Endothelial cell of umbilical vein (primary cell): ENCODE data around the gene MS4A12. TPM values are rescaled to one million over a fixed set of nuclear protein-coding genes. Genes with fewer than 3 reads are reported as not detected.

Experiments
- BruUV-seq: library from RNA; stranded (reverse); fragments of 400-500 nt; replicated peaks from 2 replicates; lab custom pipeline; 2021; lab: Mats Ljungman, UMichigan
- CTCF ChIA-PET: fragments of 300-600, 350-600 bp; sonication (Branson Sonifier 250); formaldehyde crosslinking; loops from one replicate; lab custom pipeline; 2021; ENCODE audit warnings: antibody characterized with exemption, inconsistent platforms; lab: Charles Lee
- POLR2A ChIA-PET: fragments of 300-600, 350-600 bp; sonication (Branson Sonifier 250); formaldehyde crosslinking; loops from one replicate; lab custom pipeline; 2021; ENCODE audit warnings: antibody characterized with exemption, inconsistent platforms; lab: Charles Lee
- DNase-seq: peaks from one replicate; pipeline ENCODE4 v3.0.0-alpha.2; 2011; ENCODE audit warnings: low read depth, low spot score
- FAIRE-seq: peaks from 2 replicates; lab custom pipeline; 2011; peaks lifted over from hg19 to GRCh38; lab: Jason Lieb, UNC
- H2AFZ ChIP-seq: 2 replicates; pipeline ENCODE4 v1.6.0; 2012; ENCODE audit warnings: low read depth, low read length, control low read depth, inconsistent platforms
- H3K27ac ChIP-seq: 2 replicates; pipeline ENCODE4 v1.5.1; 2011; ENCODE audit warnings: low read depth, mild to moderate bottlenecking, control low read depth, low read length, moderate library complexity; ENCODE audit not compliant: insufficient read depth
- H3K27me3 ChIP-seq, 2 experiments: 2 replicates each; pipeline versions ENCODE4 v1.6.0 to v1.6.1; 2011; ENCODE audit warnings: low read length in 2 of 2, mixed read lengths in 1 of 2; ENCODE audit not compliant: control insufficient read depth in 2 of 2, insufficient read depth in 2 of 2
- H3K36me3 ChIP-seq, 2 experiments: 2 replicates in 1 of 2; 3 replicates in 1 of 2; pipeline ENCODE4 v1.5.1; 2011; ENCODE audit warnings: low read length in 2 of 2, mild to moderate bottlenecking in 1 of 2, moderate library complexity in 1 of 2; ENCODE audit not compliant: control insufficient read depth in 2 of 2, insufficient read depth in 2 of 2; ENCODE audit errors: extremely low read depth in 1 of 2
- H3K4me1 ChIP-seq: 3 replicates; pipeline ENCODE4 v1.5.1; 2011; ENCODE audit warnings: mild to moderate bottlenecking, low read length; ENCODE audit not compliant: control insufficient read depth, insufficient read depth; ENCODE audit errors: extremely low read depth
- H3K4me2 ChIP-seq: 2 replicates; pipeline ENCODE4 v1.6.1; 2011; ENCODE audit warnings: low read length, control low read depth, mixed read lengths; ENCODE audit not compliant: insufficient read depth
- H3K4me3 ChIP-seq, 3 experiments: fragments of 200-600 bp in 1 of 3; sonication (generic), shearing (Covaris generic) in 1 of 3; replicated peaks in 1 of 3; 2 replicates each; pipeline ENCODE4 v1.5.1; 2011 to 2016; ENCODE audit warnings: control low read depth in 3 of 3, low read length in 3 of 3, mild to moderate bottlenecking in 2 of 3, inconsistent platforms in 1 of 3, low read depth in 1 of 3, moderate library complexity in 1 of 3; ENCODE audit not compliant: insufficient read depth in 1 of 3
- H3K79me2 ChIP-seq: 2 replicates; pipeline ENCODE4 v1.6.0; 2012; ENCODE audit warnings: low read length, inconsistent platforms; ENCODE audit not compliant: control insufficient read depth, insufficient read depth
- H3K9ac ChIP-seq: replicated peaks from 2 replicates; pipeline ENCODE3; 2011; ENCODE audit warnings: low read length, control low read depth; ENCODE audit not compliant: insufficient read depth; ENCODE audit errors: extremely low read depth
- H3K9me1 ChIP-seq: replicated peaks from 3 replicates; pipeline ENCODE4 v1.6.0; 2011; ENCODE audit warnings: mild to moderate bottlenecking, low read length; ENCODE audit not compliant: control insufficient read depth, insufficient read depth; ENCODE audit errors: extremely low read depth
- H3K9me3 ChIP-seq: replicated peaks from 2 replicates; pipeline ENCODE4 v1.5.1; 2012; ENCODE audit warnings: low read length, inconsistent platforms; ENCODE audit not compliant: control insufficient read depth, insufficient read depth
- H4K20me1 ChIP-seq: replicated peaks from 2 replicates; pipeline ENCODE3; 2011; ENCODE audit warnings: mild to moderate bottlenecking, low read length; ENCODE audit not compliant: control insufficient read depth, insufficient read depth; ENCODE audit errors: extremely low read depth
- CTCF ChIP-seq, 2 donors: IDR thresholded peaks; 1 replicate in 1 of 2; 2 replicates in 1 of 2; pipeline ENCODE4 v1.5.1; 2011; ENCODE audit warnings: low read length in 2 of 2, mild to moderate bottlenecking in 2 of 2, moderate library complexity in 2 of 2, control low read depth in 1 of 2, inconsistent platforms in 1 of 2, low read depth in 1 of 2; ENCODE audit not compliant: insufficient read depth in 1 of 2; ENCODE audit errors: extremely low read depth in 1 of 2
- EZH2 ChIP-seq: IDR thresholded peaks from 2 replicates; pipeline ENCODE4 v1.6.1; 2012; ENCODE audit warnings: borderline replicate concordance, low read depth, mild to moderate bottlenecking, moderate library complexity, low read length, inconsistent platforms; ENCODE audit not compliant: severe bottlenecking
- FOS ChIP-seq: IDR thresholded peaks from 2 replicates; pipeline ENCODE4 v1.6.1; 2011; ENCODE audit warnings: mild to moderate bottlenecking, low read length, moderate library complexity, borderline replicate concordance; ENCODE audit not compliant: insufficient read depth
- GATA2 ChIP-seq: IDR thresholded peaks from 2 replicates; pipeline ENCODE4 v1.7.0; 2011; ENCODE audit warnings: low read depth, mild to moderate bottlenecking, moderate library complexity, mixed read lengths, low read length; ENCODE audit not compliant: insufficient read length, insufficient read depth
- JUN ChIP-seq: IDR thresholded peaks from 2 replicates; pipeline ENCODE4 v1.6.1; 2011; ENCODE audit warnings: borderline replicate concordance, low read depth; ENCODE audit not compliant: insufficient read length, insufficient read depth
- MAX ChIP-seq: IDR thresholded peaks from 2 replicates; pipeline ENCODE4 v1.6.1; 2011; ENCODE audit not compliant: insufficient read depth, insufficient read length
- MYC ChIP-seq: IDR thresholded peaks from one replicate; pipeline ENCODE4 v1.6.1; 2011; ENCODE audit warnings: mild to moderate bottlenecking, low read depth, low read length
- POLR2A ChIP-seq: IDR thresholded peaks from 2 replicates; pipeline ENCODE4 v1.6.1; 2012; ENCODE audit warnings: low read depth, mild to moderate bottlenecking, control low read depth, low read length
- POLR2AphosphoS5 ChIP-seq: IDR thresholded peaks from 2 replicates; pipeline ENCODE4 v1.6.1; 2012; ENCODE audit warnings: low read depth, mild to moderate bottlenecking, control low read depth, low read length, moderate library complexity; ENCODE audit not compliant: insufficient read depth
- dilution Hi-C: fragments of 300-500 bp; cut with MboI; formaldehyde crosslinking; loops from one replicate; pipeline ENCODE4 v1.15.0; 2019; ENCODE audit warnings: low sequenced_read_pairs; ENCODE audit not compliant: extremely low pct_ligation_motif_present
- intact Hi-C: fragments of 100-400 bp; cut with micrococcal nuclease; formaldehyde crosslinking; loops from one replicate; pipeline ENCODE4 v1.10.0; 2022
- polyA plus RNA-seq, 4 experiments: library from polyadenylated mRNA; depleted of rRNA in 3 of 4; stranded (reverse) in 3 of 4; unstranded in 1 of 4; fragments of >200 nt; gene quantifications; 2 replicates each; pipeline versions ENCODE4 v1.2.1 to v1.2.3, GENCODE V29; 2011 to 2012; ENCODE audit warnings: missing spikeins in 1 of 4
- total RNA-seq: library from RNA; stranded (reverse); gene quantifications from 2 replicates; pipeline ENCODE4 v1.2.3, GENCODE V29; 2021

Gene MS4A12
- total and polyA plus RNA-seq, 2 donors (not counting 3 experiments of a cell fraction or from before 2014, with no cell fraction given): not detected

- H2AFZ ChIP-seq: no peak within 1 kb of the TSS
- POLR2A ChIA-PET: no interaction called here
- dilution Hi-C loops: no loop called here
Measured at GRCh38 chr11:60515144-60515855, 22.7 kb downstream of the MS4A12 start, which contains the start of gene MS4A13. Gene MS4A13, plus strand, starts transcription at chr11:60515392. Its CDS starts 2,692 bp downstream, at chr11:60518084.

More at GRCh38 chr11:60515144-60515855, 22.7 kb downstream of the MS4A12 start, which contains the start of gene MS4A13:
- CTCF ChIA-PET: no interaction called here
- no peaks in the 10 kb centered on the region for H3K79me2 ChIP-seq
- no peaks in the 10 kb centered on the region for H3K27me3 ChIP-seq
- DNase-seq: no peak
- TF ChIP-seq POLR2A (no peak), MAX (no peak), EZH2 (no peak), POLR2AphosphoS5 (no peak), FOS (no peak), JUN (no peak), CTCF (IDR thresholded peaks at IDR 0.05; ENCODE audit: extremely low read depth in 1 of 2, insufficient read depth in 1 of 2, low read depth in 1 of 2, low read length in 2 of 2) (no peak), GATA2 (no peak), MYC (no peak)
- H3K36me3 ChIP-seq: no peaks in the 10 kb centered on the region
- H3K4me1 ChIP-seq: no peaks in the 10 kb centered on the region
- H3K9me3 ChIP-seq: no peaks in the 10 kb centered on the region
- no peak for FAIRE-seq
- H3K9me1 ChIP-seq: no peaks in the 10 kb centered on the region
- H3K4me3 ChIP-seq: no peak within 1 kb of the TSS
- no peak within 1 kb of the TSS for H3K4me2 ChIP-seq
- no peaks in the 10 kb centered on the region for H4K20me1 ChIP-seq
- intact Hi-C loops: no loop called here
- BruUV-seq: no TSS peak
- H3K27ac ChIP-seq: no peak within 1 kb of the TSS
- no peak within 1 kb of the TSS for H3K9ac ChIP-seq
